IPS-18a (cell line): ENCODE data around the gene STAG1.
"Not testable (repeated sequence)": the region's sequence is repeated elsewhere in the genome, so short reads cannot be mapped to it uniquely, and the experiment has no call there.

Experiments used
- H3K27ac ChIP-seq: one replicate; pipeline ENCODE4 v1.5.1; 2013; ENCODE audit warnings: low read length
- H3K27me3 ChIP-seq: one replicate; pipeline ENCODE4 v1.6.1; 2013; ENCODE audit warnings: mild to moderate bottlenecking, low read length; ENCODE audit not compliant: control insufficient read depth, insufficient read depth
- H3K36me3 ChIP-seq: one replicate; pipeline ENCODE4 v1.6.1; 2013; ENCODE audit warnings: low read depth, low read length; ENCODE audit not compliant: control insufficient read depth
- H3K4me1 ChIP-seq: one replicate; pipeline ENCODE4 v1.6.1; 2013; ENCODE audit warnings: low read depth, low read length; ENCODE audit not compliant: control insufficient read depth
- H3K4me3 ChIP-seq: one replicate; pipeline ENCODE4 v1.5.1; 2013; ENCODE audit warnings: low read length
- H3K9ac ChIP-seq: one replicate; pipeline ENCODE4 v1.6.1; 2013; ENCODE audit warnings: mild to moderate bottlenecking, low read length, moderate library complexity
- H3K9me3 ChIP-seq: one replicate; pipeline ENCODE4 v1.6.1; 2013; ENCODE audit warnings: low read depth, low read length; ENCODE audit not compliant: control insufficient read depth

Gene STAG1

DNA sequence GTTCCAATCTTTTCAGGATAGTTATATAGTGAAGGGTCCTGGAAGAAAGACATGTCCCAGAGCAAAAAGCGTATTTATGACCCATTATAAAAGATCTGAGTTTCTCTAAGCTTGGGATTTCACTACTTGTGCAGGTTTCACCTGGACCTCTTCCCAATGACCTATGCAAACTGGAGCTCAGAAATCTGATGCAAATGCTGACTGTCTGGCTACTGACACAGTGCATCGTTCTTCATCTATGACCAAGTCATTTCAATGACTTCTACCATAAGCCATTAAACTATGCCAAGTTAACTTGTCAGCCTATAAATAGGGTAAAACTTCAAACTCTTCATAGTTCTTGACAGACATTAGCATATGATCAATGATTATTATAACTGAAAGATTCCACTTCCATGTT is 11.1 kb downstream of the STAG1 start:
- no peaks in the 10 kb centered on the region for H3K27me3 ChIP-seq
- no peak overlapping the region for H3K4me3 ChIP-seq
- H3K9me3 ChIP-seq, result no peaks in the 10 kb centered on the region
- H3K4me1 ChIP-seq, result peaks cover 6% of the 10 kb centered on the region
- no peaks in the 10 kb centered on the region for H3K36me3 ChIP-seq
- no peak overlapping the region for H3K9ac ChIP-seq
- H3K27ac ChIP-seq, result no peak overlapping the region

DNA sequence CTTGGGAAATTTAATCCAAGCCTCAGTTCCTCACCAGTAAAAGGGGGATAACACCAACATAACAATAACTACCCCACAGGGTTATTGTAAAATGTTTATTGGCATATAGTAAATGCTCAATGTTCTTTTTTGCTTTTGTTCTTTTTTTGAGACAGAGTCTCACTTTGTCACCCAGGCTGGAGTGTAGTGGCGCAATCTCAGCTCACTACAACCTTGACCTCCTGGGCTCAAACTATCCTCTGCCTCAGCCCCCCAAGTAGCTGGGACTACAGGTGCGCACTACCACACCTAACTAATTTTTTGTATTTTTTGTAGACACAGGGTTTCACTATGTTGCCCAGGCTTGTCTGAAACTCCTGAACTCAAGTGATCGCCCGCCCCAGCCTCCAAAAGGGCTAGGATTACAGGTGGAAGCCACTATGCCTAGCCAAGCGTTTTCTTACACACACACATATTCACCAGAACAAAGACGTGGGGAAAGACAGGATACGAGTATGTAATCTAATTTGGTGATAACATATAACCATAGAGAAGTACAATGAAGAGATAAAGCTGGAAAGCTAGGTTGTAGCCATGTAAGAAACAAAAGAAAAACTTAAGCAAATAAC is 11.7 kb downstream of the STAG1 start:
- peaks cover 6% of the 10 kb centered on the region for H3K4me1 ChIP-seq
- no peaks in the 10 kb centered on the region for H3K36me3 ChIP-seq
- no peak overlapping the region for H3K4me3 ChIP-seq
- H3K9me3 ChIP-seq, result no peaks in the 10 kb centered on the region
- no peak overlapping the region for H3K27ac ChIP-seq
- no peak overlapping the region for H3K9ac ChIP-seq
- no peaks in the 10 kb centered on the region for H3K27me3 ChIP-seq

DNA sequence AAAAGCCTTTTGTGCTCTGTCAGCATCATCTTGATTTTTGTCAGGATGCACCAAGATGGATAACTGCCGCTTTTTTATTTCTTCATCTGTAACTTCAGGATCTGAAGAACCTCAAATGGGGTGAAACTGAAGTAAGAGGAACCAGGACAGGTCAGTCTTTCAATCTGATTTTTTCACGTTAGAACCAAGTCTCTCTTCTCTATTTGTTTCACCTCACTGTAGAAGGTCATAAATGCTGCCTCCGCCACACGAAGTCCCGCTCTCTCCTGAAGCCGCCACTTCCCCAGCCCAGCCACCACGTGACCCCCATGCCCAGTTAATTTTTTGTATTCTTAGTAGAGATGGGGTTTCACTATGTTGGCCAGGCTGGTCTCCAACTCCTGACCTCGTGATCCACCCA is 15.2 kb downstream of the STAG1 start:
- peaks cover 17% of the 10 kb centered on the region for H3K4me1 ChIP-seq
- H3K9ac ChIP-seq, H3K27ac ChIP-seq, H3K4me3 ChIP-seq, H3K9me3 ChIP-seq, H3K27me3 ChIP-seq, H3K36me3 ChIP-seq: not testable (repeated sequence)

DNA sequence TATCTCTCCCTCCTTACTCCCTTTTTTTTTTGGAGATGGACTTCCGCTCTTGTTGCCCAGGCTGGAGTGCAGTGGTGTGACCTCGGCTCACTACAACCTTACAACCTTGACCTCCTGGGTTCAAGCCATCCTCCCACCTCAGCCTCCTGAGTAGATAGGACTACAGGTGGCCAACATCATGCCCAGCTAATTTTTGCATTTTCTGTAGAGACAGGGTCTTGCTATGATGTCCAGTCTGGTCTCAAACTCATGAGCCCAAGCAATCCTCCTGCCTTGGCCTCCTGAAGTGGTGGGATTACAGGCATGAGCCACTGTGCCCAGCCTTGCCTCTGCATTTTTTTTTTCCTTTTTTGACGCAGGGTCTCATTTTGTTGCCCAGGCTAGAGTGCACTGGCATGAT is 17.1 kb downstream of the STAG1 start:
- H3K27ac ChIP-seq, result no peak overlapping the region
- no peaks in the 10 kb centered on the region for H3K36me3 ChIP-seq
- no peak overlapping the region for H3K4me3 ChIP-seq
- no peak overlapping the region for H3K9ac ChIP-seq
- H3K4me1 ChIP-seq, result peaks cover 22% of the 10 kb centered on the region
- no peaks in the 10 kb centered on the region for H3K27me3 ChIP-seq
- no peaks in the 10 kb centered on the region for H3K9me3 ChIP-seq

DNA sequence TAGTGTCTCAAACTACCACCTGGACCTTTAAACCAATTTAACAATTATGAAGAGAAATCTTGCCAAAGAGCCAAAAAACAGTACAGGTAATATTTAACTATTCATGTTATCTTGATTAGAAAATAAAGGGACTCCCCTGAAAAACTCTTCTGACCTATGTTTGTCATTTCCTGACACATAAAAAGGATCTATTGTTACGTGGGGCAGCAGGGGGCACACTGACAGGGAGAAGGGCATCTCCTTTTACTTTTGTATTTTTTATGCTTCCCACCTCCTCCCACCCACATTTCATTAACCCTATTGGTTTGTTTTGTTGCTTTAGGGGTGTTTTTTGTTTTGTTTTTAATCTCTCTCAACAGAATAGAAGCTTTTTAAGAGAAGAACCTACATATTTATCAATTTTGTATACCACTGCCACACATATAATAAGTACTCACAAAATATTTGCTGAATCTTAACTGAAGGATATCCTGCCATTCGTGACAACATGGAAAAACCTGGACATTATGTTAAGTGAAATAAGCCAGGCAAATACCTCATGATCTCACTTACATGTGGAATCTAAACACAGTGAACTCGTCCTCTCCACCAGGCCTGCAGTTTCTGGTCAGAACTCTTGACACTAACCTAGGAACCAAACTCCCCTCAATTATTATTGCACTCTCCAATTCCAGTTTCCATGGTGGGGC is 17.7 kb downstream of the STAG1 start:
- Histone ChIP-seq H3K27me3 (no peaks in the 10 kb centered on the region), H3K9ac (no peak overlapping the region), H3K4me3 (no peak overlapping the region), H3K4me1 (peaks cover 22% of the 10 kb centered on the region), H3K27ac (no peak overlapping the region), H3K36me3 (no peaks in the 10 kb centered on the region), H3K9me3 (no peaks in the 10 kb centered on the region)

DNA sequence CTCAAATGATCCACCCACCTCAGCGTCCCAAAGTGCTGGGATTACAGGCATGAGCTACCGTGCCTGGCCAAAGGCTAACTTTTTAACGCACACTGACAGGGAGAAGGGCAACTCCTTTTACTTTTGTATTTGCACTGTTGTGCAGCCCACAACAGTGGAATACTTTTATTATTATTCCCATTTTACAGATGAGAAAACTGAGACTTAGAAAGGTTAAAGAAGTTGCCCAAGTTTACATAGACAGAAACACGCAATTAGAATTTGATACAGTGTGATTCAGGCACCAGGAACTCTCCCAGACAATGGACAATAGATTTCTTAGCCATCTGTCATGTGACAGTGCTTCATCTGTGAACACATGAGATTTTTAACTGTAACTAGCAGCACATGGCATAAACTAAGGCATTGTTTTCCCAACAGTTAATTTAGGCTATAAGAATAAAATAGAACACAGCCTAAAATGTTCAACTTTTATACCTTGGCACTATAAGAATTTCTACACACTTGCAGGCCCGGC is 18.8 kb downstream of the STAG1 start:
- H3K27me3 ChIP-seq, result no peaks in the 10 kb centered on the region
- no peak overlapping the region for H3K9ac ChIP-seq
- H3K36me3 ChIP-seq, result no peaks in the 10 kb centered on the region
- no peak overlapping the region for H3K27ac ChIP-seq
- no peaks in the 10 kb centered on the region for H3K9me3 ChIP-seq
- H3K4me1 ChIP-seq, result peaks cover 28% of the 10 kb centered on the region
- H3K4me3 ChIP-seq, result no peak overlapping the region

DNA sequence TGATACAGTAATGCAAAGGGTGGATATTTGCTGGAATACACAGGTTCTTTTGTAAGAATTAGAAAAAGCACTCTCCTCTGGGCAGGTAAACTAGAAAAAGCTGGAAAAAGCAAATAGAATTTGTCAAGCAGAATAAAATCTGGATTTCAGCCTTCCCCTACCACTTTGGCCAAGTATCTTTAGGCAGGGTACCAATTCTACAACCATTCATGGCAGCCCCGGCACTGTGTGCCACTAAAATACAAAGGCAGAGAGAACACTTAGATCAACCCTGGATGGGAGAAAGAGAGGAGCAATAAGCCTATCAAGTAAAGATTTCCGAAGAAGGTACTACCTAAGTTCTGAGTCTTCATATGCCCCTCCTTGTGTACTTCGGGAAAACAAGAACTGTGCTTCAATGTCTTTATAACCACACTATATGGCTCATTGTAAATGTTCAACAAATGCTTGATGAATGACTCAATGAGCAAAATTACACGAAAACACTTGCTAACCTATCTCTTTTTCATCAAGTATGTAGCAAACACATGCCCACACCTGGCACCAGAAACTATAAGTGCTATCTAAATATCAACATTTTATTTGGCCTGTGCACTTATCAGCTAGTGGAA is 20.8 kb downstream of the STAG1 start:
- no peak overlapping the region for H3K27ac ChIP-seq
- no peaks in the 10 kb centered on the region for H3K27me3 ChIP-seq
- no peaks in the 10 kb centered on the region for H3K36me3 ChIP-seq
- no peak overlapping the region for H3K4me3 ChIP-seq
- H3K4me1 ChIP-seq, result peaks cover 23% of the 10 kb centered on the region
- H3K9me3 ChIP-seq, result no peaks in the 10 kb centered on the region
- no peak overlapping the region for H3K9ac ChIP-seq

DNA sequence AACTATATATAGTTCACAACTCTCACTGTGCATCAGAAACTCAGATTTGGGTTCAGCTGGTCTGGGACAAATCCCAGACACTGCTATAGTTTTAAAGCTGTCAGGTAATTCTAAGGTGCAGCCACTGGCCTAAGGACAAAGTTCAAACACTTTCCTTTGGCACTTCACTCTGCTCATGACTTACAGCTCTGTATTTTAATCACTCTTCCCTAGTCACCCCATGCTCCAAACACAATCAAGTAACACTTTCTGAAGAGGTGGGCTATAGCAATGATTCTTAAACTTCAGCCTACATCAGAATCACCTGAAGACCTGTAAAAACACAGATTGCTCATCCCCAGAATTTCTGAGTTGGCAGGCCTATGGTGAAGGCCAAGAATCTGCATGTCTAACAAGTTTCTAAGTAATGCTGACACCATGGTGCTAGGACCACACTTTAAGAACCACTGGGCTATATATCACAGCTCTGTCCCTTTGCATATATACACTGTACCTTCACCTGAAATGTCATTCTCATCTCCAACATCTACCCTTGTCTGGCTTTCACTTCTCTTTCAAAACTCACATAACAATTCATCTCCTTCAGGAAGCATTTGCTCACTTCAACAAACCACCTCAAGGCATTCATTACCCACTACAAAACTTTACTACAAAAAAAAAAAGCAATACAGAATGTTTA is 21.4 kb downstream of the STAG1 start:
- Histone ChIP-seq H3K4me3 (no peak overlapping the region), H3K27me3 (no peaks in the 10 kb centered on the region), H3K9ac (no peak overlapping the region), H3K9me3 (no peaks in the 10 kb centered on the region), H3K36me3 (no peaks in the 10 kb centered on the region), H3K4me1 (peaks cover 22% of the 10 kb centered on the region), H3K27ac (no peak overlapping the region)

DNA sequence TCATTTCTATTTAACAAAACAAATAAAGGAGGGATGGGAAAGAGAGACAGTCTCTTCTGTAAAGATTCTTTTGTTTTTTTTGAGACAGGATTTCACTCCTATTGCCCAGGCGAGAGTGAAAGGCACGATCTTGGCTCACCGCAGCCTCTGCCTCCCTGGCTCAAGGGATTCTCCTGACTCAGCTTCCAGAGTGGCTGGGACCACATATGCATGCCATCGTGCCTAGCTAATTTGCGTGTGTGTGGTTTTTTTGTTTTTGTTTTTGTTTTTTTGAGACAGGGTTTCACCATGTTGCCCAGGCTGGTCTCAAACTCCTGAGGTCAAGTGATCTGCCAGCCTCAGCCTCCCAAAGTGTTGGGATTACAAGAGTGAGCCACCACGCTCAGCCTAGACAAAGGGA is 23.3 kb downstream of the STAG1 start:
- Histone ChIP-seq H3K36me3 (no peaks in the 10 kb centered on the region), H3K27me3 (no peaks in the 10 kb centered on the region), H3K4me1 (peaks cover 11% of the 10 kb centered on the region), H3K9me3 (no peaks in the 10 kb centered on the region), H3K27ac (no peak overlapping the region), H3K4me3 (no peak overlapping the region), H3K9ac (no peak overlapping the region)

DNA sequence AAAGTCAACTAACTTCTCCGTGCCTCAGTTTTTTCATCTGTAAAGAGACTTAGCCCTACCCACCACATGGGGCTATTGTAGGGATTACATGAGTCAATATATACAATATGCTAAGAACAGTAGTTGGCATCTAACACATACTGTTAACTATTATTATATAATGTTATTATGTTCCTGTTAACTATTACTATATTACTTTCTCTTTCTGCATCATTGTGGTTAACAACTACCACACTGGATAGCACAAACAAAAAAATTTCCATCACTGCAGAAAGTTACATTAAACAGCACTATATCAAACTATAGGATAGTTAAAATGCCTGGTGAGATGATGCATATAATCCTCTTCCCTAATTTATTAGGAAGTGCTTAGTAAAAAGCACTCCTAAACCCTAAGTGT is 23.7 kb downstream of the STAG1 start:
- Histone ChIP-seq H3K4me1 (peaks cover 11% of the 10 kb centered on the region), H3K9ac (no peak overlapping the region), H3K9me3 (no peaks in the 10 kb centered on the region), H3K4me3 (no peak overlapping the region), H3K36me3 (no peaks in the 10 kb centered on the region), H3K27ac (no peak overlapping the region), H3K27me3 (no peaks in the 10 kb centered on the region)

DNA sequence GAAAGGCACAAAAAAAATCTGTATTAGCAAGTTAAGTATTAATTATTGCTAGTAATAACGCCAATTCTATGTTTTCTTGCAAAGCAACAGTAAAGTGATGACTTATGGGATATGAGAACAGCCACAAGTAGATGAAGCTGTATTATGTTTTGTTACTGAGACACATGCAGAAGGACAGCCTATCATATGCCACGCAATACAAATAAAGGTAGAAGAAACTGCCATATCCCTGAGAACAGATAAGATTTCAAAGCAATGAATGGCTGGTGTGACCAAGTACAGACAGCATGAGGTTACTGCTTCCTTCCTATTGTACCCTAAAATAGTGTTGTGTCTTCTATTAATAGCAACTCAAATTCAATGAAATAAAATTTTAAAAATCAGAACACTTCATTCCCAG is 26.7 kb downstream of the STAG1 start:
- H3K36me3 ChIP-seq, result no peaks in the 10 kb centered on the region
- no peaks in the 10 kb centered on the region for H3K27me3 ChIP-seq
- H3K9me3 ChIP-seq, result no peaks in the 10 kb centered on the region
- no peak overlapping the region for H3K27ac ChIP-seq
- no peak overlapping the region for H3K4me3 ChIP-seq
- H3K4me1 ChIP-seq, result peaks cover 6% of the 10 kb centered on the region
- no peak overlapping the region for H3K9ac ChIP-seq
